HG03095 (cell line): ENCODE measurements around the gene TMEM26.

ENCODE experiments used
- ATAC-seq: cut with Tn5 transposase; IDR thresholded peaks from one replicate; pipeline ENCODE4 v1.9.1; 2021; ENCODE audit warnings: moderate library complexity; ENCODE audit not compliant: unreplicated experiment

Gene TMEM26

GRCh38 chr10:61452655-61453641 is at the start of gene TMEM26:
TMEM26 (minus strand) TSS chr10:61453381; CDS start chr10:61453081, 300 bp downstream.
- ATAC-seq = no peak

- no peak for ATAC-seq
Observed at GRCh38 chr10:61500460-61500859, 47.3 kb upstream of the TMEM26 start.

DNA sequence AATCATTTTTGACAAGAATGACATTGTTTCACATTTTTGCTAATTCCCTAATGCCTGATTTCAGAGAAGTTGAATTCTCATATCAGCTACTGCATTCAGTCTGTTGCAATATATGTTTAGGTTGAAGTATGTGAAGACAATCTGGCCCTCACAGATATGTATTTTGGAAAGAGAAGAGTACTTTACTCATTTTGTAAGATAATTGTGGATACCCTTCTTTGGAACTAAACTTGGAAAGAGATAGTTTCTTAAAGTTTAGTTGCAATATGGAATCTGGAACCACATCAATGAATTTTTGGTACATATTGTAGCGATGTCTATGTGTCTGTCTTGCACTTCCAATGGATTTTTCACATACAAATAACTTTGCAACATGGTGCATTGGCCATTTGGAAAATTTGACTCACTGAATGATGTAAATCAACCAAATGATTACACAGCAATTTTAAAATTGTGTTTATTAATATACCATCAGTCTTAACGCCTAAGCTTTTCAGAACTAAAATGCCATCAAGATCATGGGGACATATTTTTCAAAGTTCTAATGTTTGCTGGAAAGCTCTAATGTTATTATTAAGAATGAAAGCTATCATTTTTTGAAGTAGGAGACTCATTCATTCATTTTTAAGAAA is 39.3 kb upstream of the TMEM26 start:
- no peak for ATAC-seq

DNA sequence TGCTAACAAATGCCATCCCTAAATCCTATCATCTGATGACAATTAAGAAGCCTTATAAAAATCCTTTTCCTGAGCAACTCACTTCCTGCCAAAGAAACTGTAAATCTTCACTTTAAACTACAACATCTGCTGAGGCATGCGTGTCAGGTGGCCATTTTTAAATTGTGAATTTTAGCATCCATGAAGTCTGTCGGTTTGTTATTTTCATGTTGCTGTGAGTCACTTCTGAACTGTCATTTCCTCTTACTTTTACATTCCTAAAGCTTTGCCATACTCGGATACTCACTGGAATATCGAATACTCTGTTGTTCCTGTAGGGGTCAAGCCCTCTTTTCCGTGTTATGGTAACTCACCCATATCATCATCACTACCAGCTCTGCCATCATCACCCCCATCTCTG is 34.3 kb upstream of the TMEM26 start:
- no peak for ATAC-seq

- ATAC-seq = no peak
Observed at GRCh38 chr10:61486738-61487396, 33.7 kb upstream of the TMEM26 start.

DNA sequence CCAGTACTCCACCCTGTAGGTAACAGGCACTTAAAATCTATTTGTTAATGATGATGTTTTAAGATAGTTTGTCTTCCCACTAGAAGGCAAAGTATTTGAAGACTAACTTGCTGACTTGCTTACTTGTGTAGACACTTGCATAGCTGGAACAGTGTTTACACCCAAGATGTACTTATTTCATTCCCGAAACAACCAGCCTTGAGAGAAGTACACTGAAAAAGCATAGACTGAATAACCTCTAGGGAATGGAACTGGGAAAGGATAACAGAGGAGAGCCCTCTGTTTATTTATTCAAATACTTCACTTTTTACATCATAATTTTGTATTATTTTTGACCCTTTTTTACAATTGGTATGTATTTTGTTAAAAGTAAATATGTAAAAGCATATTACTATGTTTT is 33.1 kb upstream of the TMEM26 start:
- ATAC-seq = no peak

DNA sequence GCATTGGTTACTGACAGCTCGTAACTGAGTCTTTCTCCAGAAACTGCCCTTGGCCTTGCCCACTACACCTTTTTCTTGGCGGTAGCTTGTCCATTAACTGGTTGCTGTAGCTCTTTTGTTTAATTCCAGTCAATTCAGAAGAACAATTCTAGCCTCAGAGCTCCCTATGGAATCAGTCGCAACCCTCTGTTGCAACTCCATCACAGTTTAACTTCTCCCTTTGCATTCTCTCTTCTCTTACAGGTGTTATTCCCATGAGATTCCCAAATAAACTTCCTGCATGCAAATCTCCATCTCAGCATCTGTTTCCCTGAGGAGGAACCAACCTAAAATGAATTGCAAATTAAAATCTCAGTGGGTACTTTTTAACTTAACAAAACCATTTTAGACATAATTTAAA is 28.4 kb upstream of the TMEM26 start:
- no peak for ATAC-seq

GRCh38 chr10:61480208-61480607 is 27.0 kb upstream of the TMEM26 start:
- no peak for ATAC-seq

- no peak for ATAC-seq
Observed at GRCh38 chr10:61478621-61479312, 25.6 kb upstream of the TMEM26 start.

DNA sequence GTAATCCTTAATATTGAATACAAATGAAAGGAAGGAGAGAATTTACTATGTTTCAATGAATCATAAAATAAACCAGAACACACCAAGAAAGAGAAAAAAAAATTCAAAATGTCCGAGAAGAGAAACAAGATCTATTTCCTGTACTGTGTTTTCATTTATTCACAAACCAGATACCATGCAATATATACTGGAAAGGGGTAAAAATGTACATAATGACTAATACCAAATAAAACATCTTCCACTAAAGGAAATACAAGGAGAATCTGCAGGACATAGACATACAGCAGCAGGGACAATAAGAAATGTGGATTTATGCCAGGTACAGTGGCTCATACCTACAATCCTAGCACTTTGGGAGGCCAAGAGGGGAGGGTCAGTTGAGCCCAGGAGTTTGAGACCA is 24.3 kb upstream of the TMEM26 start:
- no peak for ATAC-seq

GRCh38 chr10:61476529-61476928 is 23.3 kb upstream of the TMEM26 start:
- no peak for ATAC-seq

- no peak for ATAC-seq
Observed at GRCh38 chr10:61475449-61475873, 22.3 kb upstream of the TMEM26 start.

DNA sequence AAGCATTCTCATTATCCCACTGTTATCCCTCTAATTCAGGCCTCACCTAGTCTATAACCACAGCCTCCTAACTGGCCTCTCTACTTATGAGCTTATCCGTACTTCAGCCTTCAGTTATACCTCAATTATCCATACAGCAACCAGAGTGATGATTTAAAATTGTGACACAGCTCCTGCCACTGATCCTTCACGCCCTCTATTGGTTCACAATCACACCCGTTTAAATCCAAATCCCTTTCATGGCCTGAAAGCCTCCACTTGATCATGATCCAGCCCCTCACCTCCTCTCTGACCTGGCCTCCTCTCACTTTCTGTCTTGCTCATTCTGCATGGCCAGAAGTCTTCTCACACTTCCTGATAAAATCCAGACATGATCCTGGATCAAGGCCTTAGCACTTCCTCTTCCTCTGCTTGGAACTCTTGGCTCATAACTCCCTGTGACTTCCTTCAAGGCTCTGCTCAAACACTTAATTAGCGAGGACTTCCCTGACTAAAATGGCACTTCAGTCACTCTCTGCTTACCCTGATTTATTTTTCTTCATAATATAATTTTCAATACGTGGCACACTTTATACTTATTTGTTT is 19.0 kb upstream of the TMEM26 start:
- no peak for ATAC-seq

GRCh38 chr10:61471491-61471890 is 18.3 kb upstream of the TMEM26 start:
- ATAC-seq = no peak

DNA sequence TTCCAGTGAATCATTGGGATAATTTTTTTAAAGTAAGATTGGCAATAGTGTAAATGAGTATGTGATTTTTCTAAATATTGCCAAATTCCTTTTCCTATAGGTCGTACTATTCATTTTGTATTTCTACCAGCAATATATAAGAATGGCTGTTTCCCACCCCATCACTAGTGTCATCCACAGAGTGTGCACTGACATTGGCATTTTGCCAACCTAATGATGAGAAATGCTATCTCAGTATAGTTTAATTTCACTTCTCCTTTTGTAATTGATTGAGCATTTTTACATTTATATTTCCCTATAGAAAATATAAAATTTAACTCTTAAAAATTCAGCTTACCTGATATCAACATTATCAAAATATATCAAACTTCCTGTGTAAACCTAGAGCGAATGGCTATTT is 17.6 kb upstream of the TMEM26 start:
- no peak for ATAC-seq

DNA sequence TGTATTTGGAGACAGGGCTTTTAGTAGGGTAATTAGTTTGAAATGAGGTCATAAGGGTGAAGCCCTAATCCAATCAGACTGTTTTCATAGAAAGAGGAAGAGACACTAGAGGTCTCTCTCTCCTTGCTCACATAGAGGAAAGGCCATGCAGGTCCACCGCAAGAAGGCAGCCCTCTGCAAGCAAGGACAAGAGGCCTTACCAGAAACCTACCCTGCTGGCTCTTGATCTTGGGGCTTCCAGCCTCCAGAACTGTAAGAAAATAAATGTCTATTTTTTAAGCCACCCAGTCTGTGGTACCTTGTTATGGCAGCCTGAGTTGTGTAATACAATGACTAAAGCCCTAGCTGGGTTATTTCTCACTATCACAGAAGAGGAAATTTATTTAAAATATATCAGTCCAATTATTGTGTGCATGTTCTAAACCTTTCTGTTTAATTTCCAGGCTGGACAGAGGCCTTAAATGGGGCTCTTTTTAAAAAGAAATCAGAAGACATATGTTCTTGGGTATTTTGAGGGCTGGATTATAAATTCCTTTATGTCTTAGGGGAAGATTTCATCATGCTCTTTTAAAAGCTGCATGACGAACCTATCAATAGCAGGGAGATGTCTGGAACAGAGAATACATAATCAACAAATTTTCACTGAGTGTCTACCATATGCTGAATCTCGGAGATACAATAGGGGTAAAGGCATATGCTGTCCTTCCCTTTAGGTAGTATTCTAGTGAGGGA is 12.9 kb upstream of the TMEM26 start:
- no peak for ATAC-seq

DNA sequence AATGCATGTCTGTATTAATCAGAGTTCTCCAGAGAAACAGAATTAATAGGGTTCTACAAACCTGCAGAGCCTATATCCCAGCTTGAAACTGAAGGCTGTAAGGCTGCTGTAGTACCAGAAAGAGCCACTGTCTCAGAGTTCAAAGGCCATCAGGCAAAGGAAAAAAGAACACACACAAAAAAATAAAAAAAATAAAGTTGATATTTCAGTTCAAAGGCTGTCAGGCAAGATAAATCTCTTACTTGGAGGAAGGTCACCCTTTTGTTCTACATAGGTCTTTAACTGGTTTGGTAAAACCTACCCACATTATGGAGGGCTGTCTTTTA is 12.0 kb upstream of the TMEM26 start:
- ATAC-seq = no peak

GRCh38 chr10:61464461-61465170 is 11.4 kb upstream of the TMEM26 start:
- ATAC-seq = no peak
